Pancreas (tissue), 10 donors: Measurements from ENCODE around the gene JAK3. TPM values are rescaled to one million over a fixed set of nuclear protein-coding genes. Genes with fewer than 3 reads are reported as not detected.
"Not testable (repeated sequence)": the region's sequence is repeated elsewhere in the genome, so short reads cannot be mapped to it uniquely, and the experiment has no call there.

Source experiments
- ATAC-seq, 4 donors: fragments of 200-7000 bp; cut with Tn5 transposase; one replicate each; pipeline versions ENCODE4 v1.8.0 to v1.9.1; 2020; ENCODE audit warnings: mild to moderate bottlenecking in 4 of 4, moderate library complexity in 4 of 4
- DNase-seq, 6 donors: peaks; one replicate each; pipeline ENCODE4 v3.0.0-alpha.2; 2020
- FAIRE-seq: peaks from 2 replicates; lab custom pipeline; 2012; peaks lifted over from hg19 to GRCh38; lab: Jason Lieb, UNC
- H3K27ac ChIP-seq, 4 donors: fragments of 200-600 bp; sonication (generic); 1 replicate in 3 of 4; 2 replicates in 1 of 4; pipeline versions ENCODE4 v1.5.0 to v1.8.0; 2020
- H3K27me3 ChIP-seq, 4 donors: fragments of 200-600 bp; one replicate each; pipeline ENCODE4 v1.8.0; 2021
- H3K36me3 ChIP-seq, 3 donors: fragments of 200-600 bp; sonication (generic) in 1 of 3; one replicate each; pipeline versions ENCODE4 v1.5.0 to v1.8.0; 2020 to 2021
- H3K4me1 ChIP-seq, 3 donors: fragments of 200-600 bp; one replicate each; pipeline ENCODE4 v1.8.0; 2021
- H3K4me3 ChIP-seq, 4 donors: fragments of 200-600 bp; sonication (generic) in 2 of 4; one replicate each; pipeline versions ENCODE4 v1.5.0 to v1.8.0; 2020 to 2021
- H3K9me3 ChIP-seq, 4 donors: fragments of 200-600 bp; one replicate each; pipeline ENCODE4 v1.8.0; 2021
- CTCF ChIP-seq, 4 donors: fragments of 200-600 bp; sonication (generic) in 3 of 4; IDR thresholded peaks; one replicate each; pipeline versions ENCODE4 v1.5.0 to v1.8.0; 2021; ENCODE audit warnings: antibody characterized with exemption in 4 of 4
- WGBS, 2 donors: extraction: QIAGEN DNeasy Blood & Tissue Kit; methylation state at CpG; one replicate each; pipeline ENCODE4 v1.1.7; 2013; 5-methylcytosine and 5-hydroxymethylcytosine counted together
- intact Hi-C, 3 donors: fragments of 100-400 bp; cut with DNase I; formaldehyde crosslinking; loops; one replicate each; pipeline versions ENCODE4 v1.11.1 to v1.14.2; 2022
- polyA plus RNA-seq, 2 donors: library from polyadenylated mRNA; stranded (reverse); fragments of 200-250 nt; gene quantifications; one replicate each; pipeline ENCODE4 v1.2.3, GENCODE V29; 2013
- total RNA-seq, 6 donors: library from RNA; stranded (reverse); fragmentation: NEBNext Ultra II Directional in 4 of 6; extraction: Animal tissue kit (Norgen Biotek cat#: 25700) in 4 of 6; gene quantifications; one replicate each; pipeline versions ENCODE4 v1.2.1 to v1.2.4, GENCODE V29; 2021 to 2023
- donor health status: healthy with polysubstance abuse.
- donor health status: DM: no; HTN: no; CAD: no; lungs with moderate emphysema.
- donor health status: DM: no; HTN: no; CAD: no.
- donor health status: control.
- donor health status: control.
- donor health status: Bipolar disorder and iron deficiency.
- donor health status: DM: yes; HTN: yes; CAD: no.
- donor health status: DM: no; HTN: no; CAD: no.
- donor health status: DM: no; HTN: no; CAD: no.
- donor health status: DM: yes; HTN: yes; CAD: no.

Gene JAK3
- total RNA-seq (1 to 10 TPM; 1.1 to 6.6 (median 1.7) TPM), polyA plus RNA-seq (1 to 10 TPM; 2.9 to 4.3 TPM)

- intact Hi-C loops: loop anchor here in 1 of 3 donors (10.0 kb wide), 1 partner anchor 143 kb away; no protein-coding TSS in a partner anchor
- no peaks in the 10 kb centered on the region for H3K4me1 ChIP-seq
Observed at GRCh38 chr19:17847538-17848366, at the start of gene JAK3. TSS of gene JAK3 (minus strand) at chr19:17847982. CDS start at chr19:17844417, 3,565 bp downstream.

GRCh38 chr19:17893766-17894165, 46.0 kb upstream of the JAK3 start:
- Histone ChIP-seq H3K4me1 (no peaks in the 10 kb centered on the region), H3K4me3 (no peak overlapping the region), H3K27ac (no peak overlapping the region), H3K9me3 (no peaks in the 10 kb centered on the region), H3K27me3 (peaks cover 0 to 6% (median 0%) of the 10 kb centered on the region in 4 donors), H3K36me3 (no peaks in the 10 kb centered on the region)
- 61 to 65% methylated on average over 9 of the region's 9 CpGs for WGBS, 2 donors
- DNase-seq (no peak), FAIRE-seq (no peak), ATAC-seq (no peak)
- intact Hi-C loops: no loop called here
- no peak for TF ChIP-seq CTCF (IDR thresholded peaks at IDR 0.05)

More at GRCh38 chr19:17847538-17848366, at the start of gene JAK3:
- no peak for TF ChIP-seq CTCF (IDR thresholded peaks at IDR 0.05)
- 15 to 19% methylated on average over 39 to 40 of the region's 40 CpGs for WGBS, 2 donors
- peak within 1 kb of the TSS in 2 of 4 donors; percentile 65 to 75 for H3K27ac ChIP-seq
- peak within 1 kb of the TSS in 1 of 4 donors; percentile 35 for H3K4me3 ChIP-seq
- no peaks in the 10 kb centered on the region for H3K27me3 ChIP-seq
- ATAC-seq: peak in 3 of 4 donors; percentile 47 to 64 (median 62)
- DNase-seq: peak in 3 of 6 donors; percentile 36 to 74 (median 56)
- H3K9me3 ChIP-seq: no peaks in the 10 kb centered on the region
- H3K36me3 ChIP-seq: no peaks in the 10 kb centered on the region
- FAIRE-seq: no peak

GRCh38 chr19:17889609-17890214, 41.9 kb upstream of the JAK3 start:
- Histone ChIP-seq H3K4me3 (no peak overlapping the region), H3K27ac (no peak overlapping the region), H3K27me3 (no peaks in the 10 kb centered on the region), H3K9me3 (no peaks in the 10 kb centered on the region), H3K36me3 (no peaks in the 10 kb centered on the region), H3K4me1 (no peaks in the 10 kb centered on the region)
- peak in 3 of 4 donors; percentile 34 to 81 (median 68) for ATAC-seq
- intact Hi-C loops: no loop called here
- 22 to 23% methylated on average over 18 of the region's 18 CpGs for WGBS, 2 donors
- DNase-seq: peak in 1 of 6 donors; percentile 71
- no peak for TF ChIP-seq CTCF (IDR thresholded peaks at IDR 0.05)
- no peak for FAIRE-seq

- Histone ChIP-seq H3K27me3 (no peaks in the 10 kb centered on the region), H3K27ac (no peak overlapping the region), H3K4me3 (no peak overlapping the region), H3K36me3 (no peaks in the 10 kb centered on the region), H3K9me3 (no peaks in the 10 kb centered on the region), H3K4me1 (no peaks in the 10 kb centered on the region)
- WGBS, 2 donors: 24 to 29% methylated on average over 7 of the region's 7 CpGs
- ATAC-seq (no peak), FAIRE-seq (no peak), DNase-seq (no peak)
- TF ChIP-seq CTCF (IDR thresholded peaks at IDR 0.05): no peak
- intact Hi-C loops: no loop called here
Observed at GRCh38 chr19:17888260-17888659, 40.5 kb upstream of the JAK3 start.

GRCh38 chr19:17887221-17887620, 39.4 kb upstream of the JAK3 start:
- intact Hi-C loops, H3K27ac ChIP-seq, H3K27me3 ChIP-seq, H3K36me3 ChIP-seq, H3K9me3 ChIP-seq, H3K4me3 ChIP-seq, H3K4me1 ChIP-seq, ATAC-seq, FAIRE-seq, DNase-seq: not testable (repeated sequence)
- WGBS, 2 donors: 50 to 64% methylated on average over 4 of the region's 4 CpGs
